Esophagus muscularis mucosa (tissue), 4 donors: ENCODE results near the gene INTS11. TPM values are rescaled to one million over a fixed set of nuclear protein-coding genes. Genes with fewer than 3 reads are reported as not detected.
A peak's percentile ranks its signal among the peaks of the same experiment; 100 is the strongest.

Experiments used
- DNase-seq: peaks from one replicate; pipeline ENCODE4 v3.0.0-alpha.2; 2017; ENCODE audit errors: extremely low spot score
- H3K27ac ChIP-seq, 4 donors: fragments of 200-600 bp; sonication (generic); replicated peaks in 1 of 4; 1 replicate in 3 of 4; 2 replicates in 1 of 4; pipeline ENCODE4 v1.5.1; 2016 to 2019; ENCODE audit warnings: mild to moderate bottlenecking in 1 of 4
- H3K27me3 ChIP-seq, 4 donors: fragments of 200-600 bp; sonication (generic); one replicate each; pipeline versions ENCODE4 v1.5.1 to v1.6.0; 2016 to 2019
- H3K36me3 ChIP-seq, 4 donors: fragments of 200-600 bp; sonication (generic); one replicate each; pipeline ENCODE4 v1.5.1; 2016 to 2019
- H3K4me1 ChIP-seq, 4 donors: fragments of 200-600 bp; sonication (generic); one replicate each; pipeline ENCODE4 v1.5.1; 2016 to 2019
- H3K4me3 ChIP-seq, 4 donors: fragments of 200-600 bp; sonication (generic); 1 replicate in 2 of 4; 2 replicates in 2 of 4; pipeline ENCODE4 v1.5.1; 2016 to 2019; ENCODE audit warnings: mild to moderate bottlenecking in 4 of 4, moderate library complexity in 1 of 4
- H3K9me3 ChIP-seq, 4 donors: fragments of 200-600 bp; sonication (generic); 1 replicate in 3 of 4; 2 replicates in 1 of 4; pipeline ENCODE4 v1.5.1; 2016 to 2019
- CTCF ChIP-seq, 3 experiments: fragments of 200-600 bp in 2 of 3; fragments of 450-650 bp in 1 of 3; sonication (generic) in 2 of 3; IDR thresholded peaks; one replicate each; pipeline ENCODE4 v1.5.1; 2017 to 2019; ENCODE audit warnings: antibody characterized with exemption in 3 of 3, mild to moderate bottlenecking in 2 of 3, moderate library complexity in 1 of 3
- EP300 ChIP-seq: sonication (generic); formaldehyde crosslinking; IDR thresholded peaks from one replicate; pipeline ENCODE4 v1.6.1; 2017; ENCODE audit warnings: antibody characterized with exemption
- POLR2A ChIP-seq: fragments of 450-650 bp; IDR thresholded peaks from one replicate; pipeline ENCODE4 v1.6.1; 2017; ENCODE audit warnings: antibody characterized with exemption, moderate library complexity, mild to moderate bottlenecking, low read depth
- POLR2AphosphoS5 ChIP-seq, 2 donors: sonication (generic); formaldehyde crosslinking; IDR thresholded peaks; one replicate each; pipeline ENCODE4 v1.6.1; 2017; ENCODE audit warnings: antibody characterized with exemption in 2 of 2
- WGBS: methylation state at CpG from one replicate; pipeline ENCODE4 v1.1.5; 2018; 5-methylcytosine and 5-hydroxymethylcytosine counted together
- intact Hi-C: fragments of 100-400 bp; cut with DNase I; formaldehyde crosslinking; loops from one replicate; pipeline ENCODE4 v1.15.1; 2023
- total RNA-seq, 4 donors: library from RNA; depleted of rRNA; stranded (reverse); fragments of >200 nt; gene quantifications; one replicate each; pipeline versions ENCODE4 v1.1.0 to v1.2.1, GENCODE V29; 2016

The INTS11 gene
- total RNA-seq, 4 donors from 2014 or later, result 75.9 to 121 (median 87.8) TPM

- Histone ChIP-seq H3K4me1 (peaks cover 46 to 65% (median 55%) of the 10 kb centered on the region in 4 donors), H3K27ac (peak overlapping the region; percentile 70 to 92 (median 80)), H3K4me3 (peak overlapping the region; percentile 68 to 93 (median 82)), H3K9me3 (no peaks in the 10 kb centered on the region), H3K36me3 (peaks cover 0 to 6% (median 1%) of the 10 kb centered on the region in 4 donors), H3K27me3 (no peaks in the 10 kb centered on the region)
- DNase-seq, result no peak
- no peak for TF ChIP-seq EP300
- 79% methylated on average over 10 of the region's 10 CpGs for WGBS
- intact Hi-C loops, result no loop called here
These were observed 22.7 kb upstream of the INTS11 start for GRCh38 chr1:1347026-1347595.

GRCh38 chr1:1346501-1346890 is 22.0 kb upstream of the INTS11 start:
- Histone ChIP-seq H3K9me3 (no peaks in the 10 kb centered on the region), H3K27me3 (no peaks in the 10 kb centered on the region), H3K36me3 (peaks cover 0 to 12% (median 7%) of the 10 kb centered on the region in 4 donors), H3K27ac (peak overlapping the region in 1 of 4 donors; percentile 28), H3K4me3 (peak overlapping the region in 1 of 4 donors; percentile 4), H3K4me1 (peaks cover 43 to 59% (median 50%) of the 10 kb centered on the region in 4 donors)
- 90% methylated on average over 6 of the region's 10 CpGs for WGBS
- no peak for TF ChIP-seq EP300
- no peak for TF ChIP-seq POLR2A
- no peak for TF ChIP-seq POLR2AphosphoS5 (IDR thresholded peaks at IDR 0.05)
- no peak for TF ChIP-seq CTCF (IDR thresholded peaks at IDR 0.05)
- no peak for DNase-seq
- intact Hi-C loops, result no loop called here

- Histone ChIP-seq H3K9me3 (no peaks in the 10 kb centered on the region), H3K4me3 (peak overlapping the region in 1 of 4 donors; percentile 4), H3K4me1 (peaks cover 40 to 55% (median 46%) of the 10 kb centered on the region in 4 donors), H3K36me3 (peaks cover 0 to 17% (median 13%) of the 10 kb centered on the region in 4 donors), H3K27me3 (no peaks in the 10 kb centered on the region), H3K27ac (peak overlapping the region in 2 of 4 donors; percentile 0 to 28)
- intact Hi-C loops, result no loop called here
- TF ChIP-seq EP300 (no peak), POLR2A (no peak), CTCF (IDR thresholded peaks at IDR 0.05) (no peak), POLR2AphosphoS5 (IDR thresholded peaks at IDR 0.05) (no peak)
- DNase-seq, result no peak
- 58% methylated on average over 9 of the region's 12 CpGs for WGBS
These were observed 21.5 kb upstream of the INTS11 start for GRCh38 chr1:1345860-1346500.

- Histone ChIP-seq H3K4me1 (peaks cover 40 to 55% (median 46%) of the 10 kb centered on the region in 4 donors), H3K27me3 (no peaks in the 10 kb centered on the region), H3K36me3 (peaks cover under 1 to 23% (median 19%) of the 10 kb centered on the region in 4 donors), H3K4me3 (no peak overlapping the region), H3K9me3 (no peaks in the 10 kb centered on the region), H3K27ac (peak overlapping the region in 3 of 4 donors; percentile 0 to 10 (median 3))
- intact Hi-C loops, result no loop called here
- 81% methylated on average over 5 of the region's 16 CpGs for WGBS
- no peak for TF ChIP-seq POLR2AphosphoS5 (IDR thresholded peaks at IDR 0.05)
- TF ChIP-seq EP300, result no peak
- no peak for TF ChIP-seq CTCF (IDR thresholded peaks at IDR 0.05)
- no peak for DNase-seq
These were observed 20.9 kb upstream of the INTS11 start for GRCh38 chr1:1345384-1345783.

GRCh38 chr1:1344655-1345361 is 20.3 kb upstream of the INTS11 start:
- TF ChIP-seq CTCF (IDR thresholded peaks at IDR 0.05) (peak in 2 of 3 experiments; percentile 21 to 37), POLR2A (no peak)
- DNase-seq, result no peak
- Histone ChIP-seq H3K4me3 (no peak overlapping the region), H3K4me1 (peaks cover 40 to 55% (median 46%) of the 10 kb centered on the region in 4 donors), H3K36me3 (peaks cover 6 to 29% (median 24%) of the 10 kb centered on the region in 4 donors), H3K27ac (peak overlapping the region in 2 of 4 donors; percentile 3 to 10), H3K9me3 (no peaks in the 10 kb centered on the region), H3K27me3 (no peaks in the 10 kb centered on the region)
- intact Hi-C loops, result no loop called here
- 46% methylated on average over 8 of the region's 15 CpGs for WGBS
